ENCODE results near the gene BFSP2.

The BFSP2 gene

DNA sequence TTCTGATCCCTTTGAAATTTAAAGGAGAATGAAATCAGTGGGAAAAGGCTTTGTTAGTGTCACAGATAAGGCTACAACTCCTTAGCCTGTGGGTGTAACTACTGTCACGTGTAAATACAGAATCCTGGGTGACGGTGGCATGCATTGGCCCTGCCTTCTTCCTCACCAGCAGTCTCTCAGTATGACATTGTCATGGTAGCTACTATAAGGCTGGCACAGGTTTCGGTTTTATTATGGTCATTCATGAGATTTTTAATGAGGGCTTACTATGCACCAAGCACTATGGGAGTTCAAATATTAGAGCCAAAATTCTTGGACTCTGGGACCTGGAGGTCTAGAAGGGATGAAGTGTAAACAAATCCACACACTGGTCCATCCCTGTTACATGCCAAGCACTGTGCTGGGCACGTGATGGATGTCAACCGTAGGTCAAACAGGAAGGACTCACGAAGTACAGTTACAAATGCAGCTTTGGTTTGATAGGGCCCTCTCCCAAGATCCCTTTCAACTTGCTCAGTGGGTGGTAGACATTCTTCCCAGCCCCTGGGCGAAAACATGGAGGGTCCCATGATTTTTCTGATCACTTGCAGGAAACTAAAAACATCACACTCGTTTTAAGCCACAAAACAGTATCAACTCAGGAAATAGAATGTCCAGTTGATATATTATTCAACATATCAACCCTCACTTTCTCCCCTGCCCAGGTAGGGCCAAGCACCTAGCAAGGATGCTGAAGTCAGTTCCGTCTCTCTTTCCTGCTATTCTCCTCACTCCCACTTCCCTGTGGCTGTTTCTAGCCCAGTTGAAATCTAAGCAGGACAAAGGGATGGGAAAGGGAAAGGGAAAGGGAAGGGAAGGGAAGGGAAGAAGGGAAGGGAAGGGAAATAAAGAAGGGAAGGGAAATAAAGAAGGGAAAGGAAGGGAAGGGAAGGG is 25.3 kb downstream of the BFSP2 start:
- no peak for DNase-seq

- DNase-seq, result no peak
These were observed 26.0 kb downstream of the BFSP2 start for GRCh38 chr3:133425898-133426297.

DNA sequence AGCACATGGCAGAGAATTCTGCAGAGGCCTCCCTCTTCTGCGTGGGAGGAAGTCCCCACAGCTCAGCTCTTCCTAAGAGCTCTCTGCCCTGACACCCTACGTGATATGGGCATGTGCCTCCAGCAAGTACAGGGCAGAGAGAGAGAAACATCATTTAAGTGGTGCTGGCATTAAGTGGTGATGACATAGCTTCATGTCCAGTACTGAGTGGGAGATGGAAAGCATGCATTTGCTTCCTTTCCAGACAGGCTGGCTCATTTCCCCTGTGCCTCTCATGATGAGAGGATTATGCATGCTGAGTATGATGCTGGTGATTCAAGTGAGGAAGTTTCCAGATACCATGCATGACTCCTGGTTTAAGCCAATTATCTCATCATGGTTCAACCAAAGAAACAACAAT is 26.9 kb downstream of the BFSP2 start:
- peak; percentile 87 to 97 (median 91) for DNase-seq

DNA sequence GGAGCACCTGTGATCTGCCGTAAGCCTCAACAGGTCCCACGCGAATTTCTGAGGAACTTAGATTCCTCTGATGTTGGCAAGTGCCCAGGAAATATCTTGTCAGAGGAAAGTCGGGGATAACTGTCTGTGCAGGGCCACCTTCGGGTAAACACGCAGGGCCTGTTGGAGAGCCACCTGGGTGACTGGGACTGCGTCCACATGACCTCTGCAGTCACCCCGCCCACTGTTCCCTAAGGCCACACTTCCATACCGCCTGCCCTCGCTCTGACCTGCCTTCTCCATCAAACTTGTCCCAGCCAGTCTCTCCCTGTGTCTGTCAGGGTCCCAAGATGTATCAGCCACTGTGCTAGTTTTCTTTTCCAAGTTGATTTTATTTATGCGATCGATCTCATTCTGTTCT is 28.7 kb downstream of the BFSP2 start:
- DNase-seq, result no peak

DNA sequence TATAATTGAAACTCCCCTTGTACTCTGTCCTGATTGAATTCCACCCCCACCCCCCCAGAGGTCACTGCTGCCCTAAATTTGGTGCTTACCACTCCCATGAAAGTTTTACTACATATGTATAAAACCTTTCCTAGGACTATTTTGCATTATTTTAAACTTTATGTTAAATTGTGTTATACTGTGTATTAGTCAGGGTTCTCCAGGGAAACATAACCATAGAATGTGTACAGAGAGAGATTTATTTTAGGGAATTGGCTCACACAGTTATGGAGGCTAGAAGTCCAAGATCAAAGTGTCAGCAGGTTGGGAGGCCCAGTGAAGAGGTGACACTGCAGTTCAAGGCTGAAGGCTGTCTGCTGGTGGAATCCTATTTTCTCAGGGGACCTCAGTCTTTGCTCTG is 29.2 kb downstream of the BFSP2 start:
- no peak for DNase-seq

GRCh38 chr3:133439563-133439962 is 39.7 kb downstream of the BFSP2 start:
- no peak for DNase-seq

- no peak for DNase-seq
These were observed 40.8 kb downstream of the BFSP2 start for GRCh38 chr3:133440652-133441051.

GRCh38 chr3:133441867-133442270 is 42.0 kb downstream of the BFSP2 start:
- no peak for DNase-seq

DNA sequence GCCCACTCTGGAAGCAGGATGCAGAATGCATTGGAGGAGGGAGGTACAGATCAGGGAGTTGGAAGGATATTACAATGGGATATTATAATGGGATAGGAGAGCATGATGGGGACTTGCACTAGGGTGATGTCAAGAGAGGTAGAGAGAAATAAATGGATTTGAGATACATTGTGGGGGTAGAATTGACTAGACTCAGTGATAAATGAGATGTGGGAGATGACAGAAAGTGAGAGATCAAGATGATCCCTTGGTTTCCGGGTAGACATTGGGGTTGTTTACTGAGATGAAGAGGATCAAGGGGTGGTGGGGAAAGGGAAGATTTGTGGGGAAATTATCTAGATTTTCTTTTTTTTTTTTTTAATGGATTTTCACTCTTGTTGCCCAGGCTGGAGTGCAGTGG is 42.7 kb downstream of the BFSP2 start:
- no peak for DNase-seq

GRCh38 chr3:133443649-133444422 is 44.0 kb downstream of the BFSP2 start:
- no peak for DNase-seq

DNA sequence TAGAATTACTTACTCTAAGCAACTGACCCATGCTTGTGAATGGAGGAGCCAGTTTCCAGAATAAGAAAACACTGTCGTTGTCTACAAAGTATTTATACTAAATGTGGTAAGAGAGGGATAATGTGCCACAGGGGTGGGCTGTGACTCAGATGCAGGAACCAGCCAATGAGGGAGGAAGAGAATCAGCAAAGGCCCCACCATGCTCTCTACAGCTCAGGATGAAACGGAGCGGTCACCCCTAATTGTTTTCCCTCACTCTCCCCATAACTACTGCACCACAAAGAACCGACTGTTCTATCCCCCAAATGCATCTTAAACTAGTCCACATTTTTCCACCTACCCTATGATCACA is 44.5 kb downstream of the BFSP2 start:
- no peak for DNase-seq

DNA sequence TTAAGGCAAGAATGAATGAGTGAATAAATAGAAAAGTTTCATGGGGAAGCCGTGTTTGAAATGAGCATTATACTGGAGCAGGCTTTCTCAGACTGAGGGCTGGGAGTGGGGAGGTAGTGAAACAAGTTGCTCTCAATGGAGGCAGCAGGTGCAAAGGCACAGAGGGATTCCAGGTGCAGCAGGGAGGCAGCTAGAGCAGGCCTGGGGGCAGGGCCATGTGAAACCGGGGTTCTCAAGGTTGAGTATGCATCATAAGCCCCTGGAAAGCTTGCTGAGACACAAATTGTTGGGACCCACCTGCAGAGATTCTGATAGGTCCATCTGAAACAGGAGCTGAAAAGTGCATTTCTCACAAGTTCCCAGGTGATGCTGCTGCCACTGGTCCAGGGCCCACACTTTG is 45.3 kb downstream of the BFSP2 start:
- no peak for DNase-seq

DNA sequence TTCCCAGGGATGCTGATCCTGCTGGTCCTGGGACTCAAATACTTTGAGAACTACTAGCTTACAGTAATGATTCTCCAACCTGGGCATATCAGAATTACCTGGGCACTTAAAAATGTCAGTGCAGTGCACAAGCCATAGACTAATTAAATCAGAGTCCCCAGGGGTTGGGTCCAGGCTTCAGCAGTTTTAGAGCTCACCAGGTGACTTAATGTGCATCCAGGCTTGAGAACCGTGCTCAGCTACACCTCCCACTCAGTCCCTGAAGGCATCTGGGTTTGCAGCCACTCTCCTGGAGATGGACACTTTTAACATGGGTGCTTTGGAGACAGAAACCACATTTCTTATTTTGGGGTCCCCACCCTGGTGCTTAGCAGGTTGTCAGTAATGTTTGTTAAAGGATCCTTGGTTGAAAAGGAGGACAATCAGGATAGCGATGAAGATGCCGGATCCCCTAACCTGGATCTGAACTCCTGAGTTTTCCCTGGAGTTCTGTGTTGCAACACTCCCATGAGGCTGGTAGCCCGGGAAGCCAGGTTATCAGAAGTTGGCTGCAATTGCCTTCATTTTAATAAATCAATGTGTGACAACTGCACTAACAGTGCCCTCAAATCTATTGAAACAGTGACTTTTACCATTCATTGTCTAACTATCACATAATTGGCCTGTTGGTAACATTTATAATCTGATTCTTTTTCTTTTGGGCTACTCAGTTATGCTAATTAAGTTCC is 48.1 kb downstream of the BFSP2 start:
- DNase-seq, result no peak

DNA sequence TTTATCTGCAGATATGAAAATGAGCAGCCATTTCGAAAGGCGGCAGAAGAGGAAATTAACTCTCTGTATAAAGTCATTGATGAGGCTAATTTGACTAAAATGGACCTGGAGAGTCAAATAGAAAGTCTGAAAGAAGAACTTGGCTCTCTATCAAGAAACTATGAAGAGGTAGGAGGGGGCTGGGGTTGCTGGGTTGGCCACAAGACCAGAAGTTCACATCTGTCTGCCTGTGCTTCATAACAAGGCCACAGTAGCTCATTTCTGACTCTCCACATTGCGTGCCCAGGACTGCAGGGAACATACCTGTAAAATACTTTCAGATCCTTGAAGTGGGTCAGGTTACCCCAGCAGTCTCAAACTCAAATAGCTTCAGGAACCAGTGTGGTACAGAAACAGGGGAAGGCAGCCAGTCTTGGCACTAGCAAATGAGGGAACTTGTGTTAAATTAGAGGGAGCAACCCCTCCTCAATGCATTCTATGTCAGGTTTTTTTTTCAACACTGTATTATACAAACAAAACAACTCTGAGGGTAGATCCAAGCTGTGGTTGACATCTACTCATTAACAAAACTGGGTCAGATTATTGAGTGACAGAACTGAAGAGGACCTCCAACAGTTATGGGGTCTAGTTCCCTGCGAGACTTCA is 48.7 kb downstream of the BFSP2 start:
- peak; percentile 26 to 53 (median 35) for DNase-seq

GRCh38 chr3:133451309-133451708 is 51.5 kb downstream of the BFSP2 start:
- no peak for DNase-seq

GRCh38 chr3:133452641-133453319 is 52.9 kb downstream of the BFSP2 start:
- DNase-seq, result no peak

DNA sequence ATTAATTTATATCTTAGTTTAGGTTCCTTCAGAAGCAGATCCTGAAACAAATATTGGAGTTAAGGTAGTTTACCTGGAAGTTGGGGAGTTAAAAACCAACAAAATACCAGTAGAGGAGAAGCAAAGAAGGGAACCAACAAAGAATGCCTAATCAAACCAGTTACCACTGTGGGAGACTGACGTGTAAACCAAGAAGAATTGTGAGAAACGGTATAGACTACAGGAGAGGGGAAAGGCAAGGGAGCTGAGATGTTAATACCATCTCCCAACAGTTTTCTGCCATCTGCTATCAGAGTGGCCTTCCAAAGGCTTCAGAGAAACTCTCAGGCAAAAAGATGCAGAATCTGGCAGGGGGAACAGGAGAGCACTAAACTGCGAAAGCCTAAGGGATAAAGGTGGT is 53.5 kb downstream of the BFSP2 start:
- DNase-seq, result no peak

DNA sequence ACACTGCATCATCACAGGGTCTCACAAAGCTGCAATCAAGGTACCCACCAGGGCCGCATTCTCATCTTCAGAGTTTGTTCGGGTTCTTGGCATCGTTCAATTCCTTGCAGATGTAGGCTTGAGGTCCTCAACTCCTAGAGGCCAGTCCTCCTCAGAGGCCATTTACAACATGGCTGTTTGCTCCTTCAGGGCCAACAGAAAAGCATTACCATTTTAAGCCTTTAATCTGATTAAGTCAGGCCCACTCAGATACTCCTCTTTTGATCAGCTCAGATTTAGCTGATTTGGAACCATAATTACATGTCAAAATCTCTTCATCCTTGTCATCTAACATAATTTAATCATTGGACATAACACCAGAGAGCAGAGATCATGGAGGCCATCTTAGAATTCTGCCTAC is 55.4 kb downstream of the BFSP2 start:
- no peak for DNase-seq

GRCh38 chr3:133455960-133456359 is 56.1 kb downstream of the BFSP2 start:
- DNase-seq, result no peak

DNA sequence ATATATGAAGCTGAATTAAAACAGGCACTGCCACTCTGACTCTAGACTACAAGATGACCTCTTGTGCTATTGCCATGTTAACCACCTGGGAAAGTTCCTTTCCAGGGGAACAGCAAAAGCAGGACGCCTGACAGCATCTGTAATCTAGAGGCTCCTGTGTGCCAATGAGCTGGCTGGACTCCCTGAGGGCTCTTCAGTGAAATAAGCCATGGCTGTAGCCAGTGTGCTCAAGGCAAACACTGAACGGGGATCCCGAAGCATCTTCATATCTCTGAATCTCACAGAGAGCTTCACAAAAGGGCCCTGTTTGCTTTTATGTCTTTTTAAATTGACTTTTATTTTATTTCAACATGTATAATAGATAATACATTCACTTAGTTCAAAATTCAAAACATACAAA is 57.2 kb downstream of the BFSP2 start:
- no peak for DNase-seq

DNA sequence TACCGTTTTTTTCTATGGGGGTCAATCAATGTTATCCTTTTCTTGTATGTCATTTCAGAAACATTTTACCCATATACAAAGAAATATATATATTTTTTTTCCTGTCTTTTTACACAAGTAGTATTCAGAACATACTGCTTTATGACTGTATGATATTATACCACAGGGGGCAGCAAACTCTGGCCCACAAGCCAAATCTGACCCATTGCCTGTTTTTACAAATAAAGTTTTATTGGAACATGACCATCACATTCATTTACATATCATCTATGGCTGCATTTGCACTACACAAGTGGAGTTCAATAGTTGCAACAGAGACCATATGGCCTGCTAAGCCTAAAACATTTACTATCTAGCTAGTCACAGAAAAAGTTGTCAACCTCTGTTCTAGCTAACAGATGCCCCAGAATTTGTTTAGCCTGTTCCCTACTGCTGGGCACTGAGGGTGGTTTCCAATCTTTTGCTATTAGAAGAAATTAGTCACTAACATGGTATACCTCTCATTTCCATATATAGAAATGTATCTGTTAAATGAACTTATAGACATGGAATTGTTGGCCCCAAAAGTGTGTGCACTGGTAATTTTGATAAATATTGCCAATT is 57.7 kb downstream of the BFSP2 start:
- peak; percentile 30 to 48 (median 44) for DNase-seq

DNA sequence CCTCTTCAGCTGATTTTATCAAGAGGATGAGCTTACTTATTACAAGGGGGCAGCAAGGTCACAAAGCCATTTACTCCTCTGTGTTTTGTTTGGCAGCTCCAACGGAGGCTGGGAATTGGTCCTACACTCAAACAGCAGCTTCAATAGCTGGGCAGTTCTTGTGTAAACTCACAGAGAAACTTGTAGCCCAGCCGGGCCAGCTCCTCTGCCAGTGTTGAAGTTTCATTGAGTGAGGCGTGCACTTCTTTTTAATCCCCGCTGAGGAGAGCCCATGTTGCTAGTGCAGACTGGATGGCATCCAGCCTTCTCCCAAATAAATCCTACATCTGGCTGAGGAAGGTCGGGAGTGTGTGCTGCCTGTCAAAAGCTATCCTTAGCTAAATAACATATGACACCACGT is 59.5 kb downstream of the BFSP2 start:
- no peak for DNase-seq
